ENCODE results near the gene FGFBP2.
"Not testable (repeated sequence)": the region's sequence is repeated elsewhere in the genome, so short reads cannot be mapped to it uniquely, and the experiment has no call there.

FGFBP2 gene

DNA sequence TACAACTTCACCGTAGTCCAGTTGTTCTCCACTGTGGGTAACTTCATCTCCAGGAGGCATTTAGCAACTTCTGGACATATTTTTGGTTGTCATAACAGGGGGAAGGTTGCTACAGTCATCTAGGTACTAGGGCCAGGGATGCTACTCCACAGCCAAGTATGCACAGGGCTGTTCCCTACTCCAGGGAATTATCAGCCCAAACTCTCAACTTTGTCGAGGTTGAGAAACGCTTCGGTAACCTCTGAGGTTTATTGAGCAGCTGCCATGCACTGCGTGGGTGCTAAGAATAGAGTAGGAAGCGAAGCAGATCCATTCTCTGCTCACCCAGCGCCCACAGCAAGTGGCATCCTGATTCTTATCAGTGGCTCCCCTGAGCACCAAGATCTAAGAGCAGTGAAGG, 32.7 kb downstream of the FGFBP2 start:
- DNase-seq (ENCODE audit: low read depth) = no peak

DNA sequence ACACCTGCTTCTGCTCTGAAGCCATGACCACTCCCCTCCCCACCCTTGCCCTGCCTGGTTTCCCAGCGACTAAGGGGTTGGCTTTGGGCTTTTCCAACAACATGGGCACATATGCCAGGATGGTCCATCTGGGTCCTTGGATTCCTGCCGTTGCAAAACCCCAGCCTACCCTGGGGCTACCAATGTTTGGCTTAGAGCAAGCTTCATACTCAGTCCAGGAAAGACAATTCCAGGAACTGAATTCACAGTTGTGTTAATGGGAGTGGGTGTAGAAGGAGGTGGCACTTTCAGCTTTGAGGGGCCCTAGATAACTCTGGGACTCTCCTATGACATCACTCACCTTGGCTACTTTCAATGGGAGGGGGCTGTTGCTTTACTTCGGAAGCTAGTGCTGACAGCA, 33.4 kb downstream of the FGFBP2 start:
- no peak for DNase-seq (ENCODE audit: low read depth)

- no peak for DNase-seq (ENCODE audit: low read depth)
These were observed 34.1 kb downstream of the FGFBP2 start for GRCh38 chr4:15928883-15929282.

GRCh38 chr4:15926486-15926885, 36.5 kb downstream of the FGFBP2 start:
- no peak for DNase-seq (ENCODE audit: low read depth)

DNA sequence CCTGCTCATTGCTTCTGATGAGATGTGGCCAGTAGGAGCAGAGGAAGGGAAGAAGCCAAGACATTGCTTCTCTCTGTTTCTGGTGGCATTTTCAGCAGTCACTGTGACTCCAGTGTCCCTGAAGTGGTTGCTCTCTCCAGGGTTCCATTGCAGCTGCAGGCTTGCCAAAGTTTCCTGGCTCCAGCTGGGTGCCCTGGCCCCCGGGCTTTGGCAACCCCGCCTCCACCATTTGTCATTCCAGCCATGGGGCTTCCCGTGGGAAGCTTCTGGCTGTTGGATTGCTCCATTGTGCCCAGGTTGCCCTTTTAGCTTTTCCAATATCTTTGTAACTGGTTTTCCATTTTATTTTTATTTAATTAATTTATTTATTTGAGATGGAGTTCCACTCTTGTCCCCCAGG, 37.1 kb downstream of the FGFBP2 start:
- DNase-seq (ENCODE audit: low read depth) = no peak

DNA sequence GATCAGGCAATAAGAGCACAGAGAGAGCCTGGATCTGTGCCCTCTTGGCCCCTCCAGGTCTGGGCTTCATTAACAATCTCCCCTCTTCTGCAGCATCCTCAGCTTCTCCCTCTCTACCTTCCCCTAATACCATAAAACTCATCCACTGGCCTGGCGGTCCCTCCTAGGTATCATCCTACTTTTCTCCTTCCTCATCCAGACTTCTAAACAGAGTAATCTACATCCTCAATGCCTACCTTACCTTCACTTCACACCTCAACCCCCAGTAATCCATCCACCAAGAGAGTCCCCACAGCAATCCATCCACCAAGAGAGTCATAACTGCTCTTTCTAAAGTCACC, 41.4 kb downstream of the FGFBP2 start:
- DNase-seq (ENCODE audit: low read depth) = no peak

DNA sequence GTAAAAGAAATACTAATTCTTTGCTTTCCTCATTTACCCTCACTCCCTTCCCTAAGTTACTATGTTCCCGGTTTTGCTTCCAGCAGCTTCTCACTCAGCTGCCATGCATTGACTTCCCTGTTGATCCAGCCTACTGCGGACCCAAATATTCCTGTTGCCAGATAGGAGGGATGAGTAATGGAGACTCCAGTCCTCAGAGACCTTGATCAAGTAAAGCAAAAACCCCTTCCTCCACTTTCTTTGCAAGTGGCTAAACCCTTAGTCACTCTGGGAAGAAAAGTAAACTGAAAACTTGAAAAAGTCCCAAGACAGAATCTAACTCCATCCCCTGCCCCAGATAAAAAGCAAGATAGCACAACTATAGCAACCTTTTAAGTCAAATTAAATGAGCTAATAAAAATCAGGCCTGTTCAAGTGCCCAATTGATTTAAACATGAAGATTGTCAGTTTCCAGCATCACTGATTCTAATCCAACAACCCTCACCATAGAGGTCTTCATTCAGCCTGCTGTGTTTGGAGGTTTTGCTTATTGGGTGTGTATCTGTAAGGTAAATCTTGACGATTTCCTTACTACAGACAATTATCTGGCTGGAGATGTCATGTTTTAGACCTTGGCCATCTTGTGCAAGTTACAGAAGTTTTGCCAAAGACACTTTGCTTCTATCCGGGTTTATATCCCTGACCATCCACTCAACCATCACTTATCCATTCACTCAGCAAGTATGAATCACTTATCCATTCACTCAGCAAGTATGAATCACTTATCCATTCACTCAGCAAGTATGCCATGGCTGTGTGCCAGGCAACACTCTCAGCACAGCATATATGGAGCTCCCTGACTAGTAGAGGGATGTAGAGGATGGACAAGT, 42.0 kb downstream of the FGFBP2 start:
- DNase-seq (ENCODE audit: low read depth) = no peak

DNA sequence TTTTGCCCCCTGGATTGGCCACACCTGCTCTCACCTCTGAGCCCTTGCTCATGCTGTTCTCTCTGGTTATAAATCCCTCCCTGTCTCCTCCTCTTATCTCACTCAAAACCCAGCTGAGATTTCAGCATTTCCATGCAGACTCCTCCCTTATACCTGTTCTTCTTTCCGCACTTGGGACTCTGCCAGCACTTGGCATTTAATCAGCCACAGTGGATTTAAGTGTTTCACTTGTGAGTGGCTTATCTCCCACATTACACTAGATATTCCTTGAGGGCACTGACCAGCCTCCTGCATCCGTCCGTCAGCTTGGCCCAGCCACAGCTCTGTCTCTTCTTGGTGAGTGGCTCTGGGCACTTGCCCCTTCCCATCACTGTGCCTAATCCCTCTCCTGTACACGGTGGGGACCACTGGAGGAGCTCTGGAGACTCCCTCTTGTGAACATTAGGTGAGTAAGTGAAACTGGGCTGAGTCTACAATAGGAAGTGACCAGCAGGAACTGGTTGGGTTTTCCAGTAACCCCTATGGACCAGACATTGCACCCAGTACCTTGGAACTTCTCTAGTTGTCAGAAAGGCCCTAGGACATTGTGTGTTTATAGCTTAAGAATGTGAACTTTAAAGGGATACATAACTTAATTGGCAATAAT, 44.4 kb downstream of the FGFBP2 start:
- no peak for DNase-seq (ENCODE audit: low read depth)

GRCh38 chr4:15917297-15917696, 45.7 kb downstream of the FGFBP2 start:
- DNase-seq (ENCODE audit: low read depth) = no peak

- not testable (repeated sequence) for DNase-seq (ENCODE audit: low read depth)
These were observed 46.6 kb downstream of the FGFBP2 start for GRCh38 chr4:15916358-15916757.

DNA sequence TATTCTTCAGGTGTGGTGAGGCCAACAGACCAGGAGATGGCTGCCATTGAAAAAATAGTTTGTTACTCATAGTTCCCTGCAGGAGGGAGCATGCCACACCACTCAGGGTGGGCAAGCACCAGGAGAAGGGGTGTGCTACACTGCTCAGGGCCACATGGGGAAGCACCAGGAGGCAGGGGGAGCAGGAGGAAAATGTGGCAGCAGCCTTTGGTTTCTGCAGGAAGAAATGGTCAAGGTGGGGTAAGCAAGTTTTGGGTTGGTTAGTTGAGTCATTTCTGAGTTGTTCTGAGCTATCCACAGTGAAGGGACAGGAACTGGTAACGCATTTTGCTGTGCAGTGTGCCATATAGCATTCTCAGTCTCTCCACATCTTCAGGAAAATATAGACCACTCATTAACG, 48.2 kb downstream of the FGFBP2 start:
- DNase-seq (ENCODE audit: low read depth) = no peak

GRCh38 chr4:15914291-15914690, 48.7 kb downstream of the FGFBP2 start:
- no peak for DNase-seq (ENCODE audit: low read depth)

- no peak for DNase-seq (ENCODE audit: low read depth)
These were observed 49.4 kb downstream of the FGFBP2 start for GRCh38 chr4:15913631-15913970.

DNA sequence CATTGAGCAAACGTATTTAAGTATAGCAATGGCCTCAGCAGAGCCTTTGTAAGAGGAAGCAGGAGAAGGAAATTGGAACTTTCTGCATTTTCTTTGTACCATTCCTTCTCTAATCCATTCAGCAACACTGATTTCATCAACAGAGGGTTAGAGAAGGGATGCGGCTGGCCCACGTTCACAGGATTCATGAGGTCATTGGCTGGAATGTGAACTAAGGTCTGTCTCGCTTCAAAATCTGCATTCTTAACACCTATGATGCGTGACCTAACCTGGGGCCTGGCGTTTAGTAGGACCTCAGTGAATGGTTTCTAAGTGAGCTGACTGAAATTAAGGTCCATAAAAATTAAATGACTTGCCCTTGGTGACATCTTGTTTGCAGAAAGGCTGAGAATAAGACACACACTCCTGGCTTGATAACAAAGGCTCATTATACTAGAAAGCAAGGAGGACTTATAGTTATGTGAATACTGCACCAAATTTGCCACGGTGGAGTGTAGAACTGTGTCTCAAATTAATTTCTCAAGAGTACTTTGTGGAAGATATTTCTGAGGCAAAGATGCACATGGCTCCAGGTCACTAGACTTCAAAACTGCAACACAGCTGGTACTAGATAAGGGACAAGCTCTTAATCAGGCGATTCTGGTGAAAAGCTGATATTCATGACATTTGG, 49.9 kb downstream of the FGFBP2 start:
- no peak for DNase-seq (ENCODE audit: low read depth)

GRCh38 chr4:15912236-15912635, 50.7 kb downstream of the FGFBP2 start:
- DNase-seq (ENCODE audit: low read depth) = no peak
